Measurements from ENCODE around the gene SLC39A9. TPM values are rescaled to one million over a fixed set of nuclear protein-coding genes. Genes with fewer than 3 reads are reported as not detected.
"Not testable (repeated sequence)": the region's sequence is repeated elsewhere in the genome, so short reads cannot be mapped to it uniquely, and the experiment has no call there.

The SLC39A9 gene
- total RNA-seq, 1 donor from 2014 or later = 17.2 TPM

DNA sequence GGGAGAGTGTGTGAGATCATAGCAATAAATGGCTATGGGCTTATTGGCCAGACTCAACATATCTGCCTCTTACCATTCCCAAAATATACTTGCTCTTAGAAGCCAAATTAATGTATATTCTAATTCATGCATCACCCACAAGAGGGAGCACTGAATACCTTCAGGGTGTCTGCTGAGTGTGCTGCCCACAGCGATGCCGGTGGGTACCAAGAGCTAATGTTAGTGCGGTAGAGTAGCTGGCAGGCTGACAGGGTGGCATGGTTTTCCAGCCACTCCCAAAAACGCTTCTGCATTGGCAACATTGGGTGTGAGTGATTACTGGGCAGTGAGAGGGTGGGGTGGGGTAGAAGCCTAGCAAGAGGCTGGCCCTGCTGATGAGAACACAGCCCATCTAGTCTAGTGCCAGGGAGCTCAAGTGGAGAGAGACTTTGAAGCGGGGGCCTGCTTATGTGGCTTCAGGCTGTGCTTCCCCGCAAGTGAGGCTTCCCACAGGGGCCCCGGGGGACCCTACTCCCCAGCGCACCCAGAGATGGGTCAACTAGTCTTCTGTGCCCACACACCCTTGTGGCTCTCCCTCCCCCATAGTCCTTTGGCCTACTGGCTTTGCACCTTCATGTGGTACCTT, 76.8 kb downstream of the SLC39A9 start:
- no peaks in the 10 kb centered on the region for H3K36me3 ChIP-seq
- intact Hi-C loops (cut with micrococcal nuclease) = no loop called here
- no peak for DNase-seq
- H3K27ac ChIP-seq (replicated peaks) = no peak overlapping the region
- peaks cover 4% of the 10 kb centered on the region for H3K27me3 ChIP-seq (ENCODE audit: low read depth)
- TF ChIP-seq CTCF (IDR thresholded peaks at IDR 0.05; ENCODE audit: borderline replicate concordance) = peak; percentile 46
- H3K9me3 ChIP-seq (replicated peaks) = no peaks in the 10 kb centered on the region
- no peak overlapping the region for H3K4me3 ChIP-seq
- H3K4me1 ChIP-seq = no peaks in the 10 kb centered on the region

GRCh38 chr14:69476824-69477450, 78.4 kb downstream of the SLC39A9 start:
- H3K27ac ChIP-seq (replicated peaks); DNase-seq; H3K36me3 ChIP-seq; H3K4me1 ChIP-seq; H3K9me3 ChIP-seq (replicated peaks); intact Hi-C loops (cut with micrococcal nuclease); H3K4me3 ChIP-seq: not testable (repeated sequence)
- peaks cover 17% of the 10 kb centered on the region for H3K27me3 ChIP-seq (ENCODE audit: low read depth)
- TF ChIP-seq CTCF (IDR thresholded peaks at IDR 0.05; ENCODE audit: borderline replicate concordance) = peak; percentile 20

DNA sequence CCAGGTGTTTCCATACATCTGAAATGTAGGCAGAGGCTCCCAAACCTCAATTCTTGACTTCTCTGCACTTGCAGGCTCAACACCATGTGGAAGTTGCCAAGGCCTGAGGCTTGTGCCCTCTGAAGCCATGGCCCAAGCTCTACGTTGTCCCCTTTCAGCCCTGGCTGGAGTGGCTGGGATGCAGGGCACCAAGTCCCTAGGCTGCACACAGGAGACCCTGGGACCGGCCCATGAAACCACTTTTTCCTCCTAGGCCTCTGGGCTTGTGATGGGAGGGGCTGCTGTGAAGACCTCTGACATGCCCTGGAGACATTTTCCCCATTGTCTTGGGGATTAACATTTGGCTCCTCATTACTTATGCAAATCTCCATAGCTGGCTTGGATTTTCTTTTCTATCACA, 79.6 kb downstream of the SLC39A9 start:
- H3K4me3 ChIP-seq; H3K36me3 ChIP-seq; H3K9me3 ChIP-seq (replicated peaks); DNase-seq; H3K27ac ChIP-seq (replicated peaks); intact Hi-C loops (cut with micrococcal nuclease); H3K4me1 ChIP-seq: not testable (repeated sequence)
- H3K27me3 ChIP-seq (ENCODE audit: low read depth) = peaks cover 26% of the 10 kb centered on the region

- Histone ChIP-seq H3K27me3 (ENCODE audit: low read depth) (peaks cover 43% of the 10 kb centered on the region), H3K4me3 (no peak overlapping the region), H3K27ac (replicated peaks) (no peak overlapping the region), H3K36me3 (no peaks in the 10 kb centered on the region), H3K4me1 (peaks cover 13% of the 10 kb centered on the region), H3K9me3 (replicated peaks) (no peaks in the 10 kb centered on the region)
- intact Hi-C loops (cut with micrococcal nuclease) = no loop called here
- no peak for DNase-seq
- TF ChIP-seq CTCF (IDR thresholded peaks at IDR 0.05; ENCODE audit: borderline replicate concordance) = no peak
These were observed 81.2 kb downstream of the SLC39A9 start for GRCh38 chr14:69479696-69480095.

- Histone ChIP-seq H3K4me1 (peaks cover 17% of the 10 kb centered on the region), H3K36me3 (no peaks in the 10 kb centered on the region), H3K27me3 (ENCODE audit: low read depth) (peaks cover 47% of the 10 kb centered on the region), H3K27ac (replicated peaks) (no peak overlapping the region), H3K4me3 (no peak overlapping the region), H3K9me3 (replicated peaks) (no peaks in the 10 kb centered on the region)
- TF ChIP-seq CTCF (IDR thresholded peaks at IDR 0.05; ENCODE audit: borderline replicate concordance) = no peak
- no peak for DNase-seq
- intact Hi-C loops (cut with micrococcal nuclease) = no loop called here
These were observed 81.6 kb downstream of the SLC39A9 start for GRCh38 chr14:69480136-69480535.

DNA sequence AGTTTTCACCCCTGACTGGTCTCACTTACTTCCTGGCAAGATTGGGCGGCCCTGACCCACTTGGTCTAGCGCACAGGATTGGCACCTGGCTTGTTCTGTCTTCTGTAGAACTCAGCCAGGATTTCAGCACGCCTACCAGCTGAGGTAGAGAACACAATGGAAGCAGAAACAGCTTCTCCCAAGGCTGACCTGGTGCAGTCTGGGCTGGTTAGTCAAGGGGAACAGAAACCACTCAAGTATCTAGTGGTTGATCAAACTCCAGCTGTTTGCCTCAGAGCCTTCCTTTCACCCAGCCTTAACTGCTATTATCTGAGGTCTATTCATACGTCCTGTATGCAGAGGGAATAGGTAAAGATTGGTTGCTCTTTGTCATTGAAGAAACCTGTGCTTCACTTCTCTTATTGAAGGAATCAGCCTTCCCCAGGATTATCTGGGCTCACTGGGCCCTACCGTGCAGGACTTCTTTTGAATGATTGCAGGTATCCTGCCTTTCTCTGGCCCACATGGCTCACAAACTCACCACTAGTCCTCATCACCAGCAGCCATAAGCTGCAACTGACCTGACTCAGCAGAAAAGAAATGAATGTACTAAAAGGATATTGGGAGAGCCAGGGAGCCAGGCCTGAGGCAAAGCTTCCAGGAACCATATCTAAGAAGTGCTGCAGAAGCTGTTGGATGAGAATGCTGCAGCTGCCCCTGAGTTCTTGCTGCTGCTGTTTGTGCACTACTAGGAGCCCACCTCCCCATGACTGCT, 83.5 kb downstream of the SLC39A9 start:
- no peak for TF ChIP-seq CTCF (IDR thresholded peaks at IDR 0.05; ENCODE audit: borderline replicate concordance)
- no peak for DNase-seq
- peaks cover 65% of the 10 kb centered on the region for H3K27me3 ChIP-seq (ENCODE audit: low read depth)
- H3K27ac ChIP-seq (replicated peaks) = no peak overlapping the region
- no peaks in the 10 kb centered on the region for H3K36me3 ChIP-seq
- H3K9me3 ChIP-seq (replicated peaks) = no peaks in the 10 kb centered on the region
- peaks cover 18% of the 10 kb centered on the region for H3K4me1 ChIP-seq
- no peak overlapping the region for H3K4me3 ChIP-seq
- intact Hi-C loops (cut with micrococcal nuclease) = no loop called here
